Glutamatergic neuron (in vitro differentiated cells): ENCODE data around the gene APBB2. TPM values are rescaled to one million over a fixed set of nuclear protein-coding genes. Genes with fewer than 3 reads are reported as not detected.
A peak's percentile ranks its signal among the peaks of the same experiment; 100 is the strongest.

ENCODE experiments used
- DNase-seq: peaks from one replicate; pipeline ENCODE4 v3.0.0; 2022
- H3K27ac Mint-ChIP-seq: one replicate; pipeline ENCODE4 v1.8.0; 2020; ENCODE audit warnings: mild to moderate bottlenecking, mixed read lengths, inconsistent platforms; ENCODE audit not compliant: unreplicated experiment
- H3K27me3 Mint-ChIP-seq: one replicate; pipeline ENCODE4 v1.8.0; 2020; ENCODE audit warnings: mild to moderate bottlenecking, moderate library complexity, mixed read lengths, inconsistent platforms; ENCODE audit not compliant: unreplicated experiment
- H3K36me3 Mint-ChIP-seq: one replicate; pipeline ENCODE4 v1.8.0; 2020; ENCODE audit warnings: mild to moderate bottlenecking, mixed read lengths, inconsistent platforms; ENCODE audit not compliant: unreplicated experiment
- H3K4me1 Mint-ChIP-seq: one replicate; pipeline ENCODE4 v1.8.0; 2020; ENCODE audit warnings: mild to moderate bottlenecking, low read depth, mixed read lengths, inconsistent platforms; ENCODE audit not compliant: unreplicated experiment
- H3K4me3 Mint-ChIP-seq: one replicate; pipeline ENCODE4 v1.8.0; 2020; ENCODE audit warnings: mild to moderate bottlenecking, mixed read lengths, inconsistent platforms; ENCODE audit not compliant: unreplicated experiment
- H3K9me3 Mint-ChIP-seq: one replicate; pipeline ENCODE4 v1.8.0; 2020; ENCODE audit warnings: mild to moderate bottlenecking, moderate library complexity, mixed read lengths, inconsistent platforms; ENCODE audit not compliant: unreplicated experiment
- total RNA-seq: library from RNA; stranded (reverse); fragmentation: NEBNext Ultra II Directional; extraction: Animal tissue kit (Norgen Biotek cat#: 25700); gene quantifications from one replicate; pipeline ENCODE4 v1.2.1, GENCODE V29; 2021; ENCODE audit not compliant: unreplicated experiment
- TF ChIP-seq, protein P1 (sequence below): fragments of 200-600 bp; sonication (generic); IDR thresholded peaks from one replicate; pipeline ENCODE4 v1.5.0; 2021; ENCODE audit not compliant: partially characterized antibody, unreplicated experiment

APBB2 gene
- total RNA-seq, 1 donor from 2014 or later, result 117 TPM

DNA sequence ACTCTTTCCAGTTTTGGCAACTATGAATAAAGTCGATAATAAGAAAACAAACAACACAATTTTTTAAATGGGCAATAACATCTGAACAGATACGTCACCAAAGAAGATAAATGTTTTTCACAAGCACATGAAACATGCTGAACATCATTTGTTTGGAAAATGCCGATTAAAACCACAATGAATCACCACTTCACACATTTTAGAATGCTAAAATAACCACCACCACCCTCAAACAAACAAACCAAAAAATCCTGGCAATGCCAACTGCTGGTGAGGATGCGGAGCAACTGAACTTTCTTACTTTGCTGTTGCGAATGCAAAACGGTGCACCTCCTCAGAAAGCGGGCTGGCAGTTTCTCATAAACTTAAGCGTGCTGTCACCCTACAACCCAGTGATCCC is 348.6 kb downstream of the APBB2 start:
- DNase-seq, result no peak
- H3K4me1 Mint-ChIP-seq, result no peaks in the 10 kb centered on the region
- no peak overlapping the region for H3K4me3 Mint-ChIP-seq
- H3K27me3 Mint-ChIP-seq, result peaks cover 1% of the 10 kb centered on the region
- no peaks in the 10 kb centered on the region for H3K9me3 Mint-ChIP-seq
- TF ChIP-seq, protein P1, sequence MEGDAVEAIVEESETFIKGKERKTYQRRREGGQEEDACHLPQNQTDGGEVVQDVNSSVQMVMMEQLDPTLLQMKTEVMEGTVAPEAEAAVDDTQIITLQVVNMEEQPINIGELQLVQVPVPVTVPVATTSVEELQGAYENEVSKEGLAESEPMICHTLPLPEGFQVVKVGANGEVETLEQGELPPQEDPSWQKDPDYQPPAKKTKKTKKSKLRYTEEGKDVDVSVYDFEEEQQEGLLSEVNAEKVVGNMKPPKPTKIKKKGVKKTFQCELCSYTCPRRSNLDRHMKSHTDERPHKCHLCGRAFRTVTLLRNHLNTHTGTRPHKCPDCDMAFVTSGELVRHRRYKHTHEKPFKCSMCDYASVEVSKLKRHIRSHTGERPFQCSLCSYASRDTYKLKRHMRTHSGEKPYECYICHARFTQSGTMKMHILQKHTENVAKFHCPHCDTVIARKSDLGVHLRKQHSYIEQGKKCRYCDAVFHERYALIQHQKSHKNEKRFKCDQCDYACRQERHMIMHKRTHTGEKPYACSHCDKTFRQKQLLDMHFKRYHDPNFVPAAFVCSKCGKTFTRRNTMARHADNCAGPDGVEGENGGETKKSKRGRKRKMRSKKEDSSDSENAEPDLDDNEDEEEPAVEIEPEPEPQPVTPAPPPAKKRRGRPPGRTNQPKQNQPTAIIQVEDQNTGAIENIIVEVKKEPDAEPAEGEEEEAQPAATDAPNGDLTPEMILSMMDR, result no peak
- no peak overlapping the region for H3K27ac Mint-ChIP-seq
- no peaks in the 10 kb centered on the region for H3K36me3 Mint-ChIP-seq

GRCh38 chr4:40864531-40864930 is 349.8 kb downstream of the APBB2 start:
- no peak overlapping the region for H3K27ac Mint-ChIP-seq
- TF ChIP-seq, protein P1, result no peak
- H3K9me3 Mint-ChIP-seq, result no peaks in the 10 kb centered on the region
- peaks cover 1% of the 10 kb centered on the region for H3K27me3 Mint-ChIP-seq
- no peaks in the 10 kb centered on the region for H3K4me1 Mint-ChIP-seq
- no peaks in the 10 kb centered on the region for H3K36me3 Mint-ChIP-seq
- DNase-seq, result no peak
- no peak overlapping the region for H3K4me3 Mint-ChIP-seq

DNA sequence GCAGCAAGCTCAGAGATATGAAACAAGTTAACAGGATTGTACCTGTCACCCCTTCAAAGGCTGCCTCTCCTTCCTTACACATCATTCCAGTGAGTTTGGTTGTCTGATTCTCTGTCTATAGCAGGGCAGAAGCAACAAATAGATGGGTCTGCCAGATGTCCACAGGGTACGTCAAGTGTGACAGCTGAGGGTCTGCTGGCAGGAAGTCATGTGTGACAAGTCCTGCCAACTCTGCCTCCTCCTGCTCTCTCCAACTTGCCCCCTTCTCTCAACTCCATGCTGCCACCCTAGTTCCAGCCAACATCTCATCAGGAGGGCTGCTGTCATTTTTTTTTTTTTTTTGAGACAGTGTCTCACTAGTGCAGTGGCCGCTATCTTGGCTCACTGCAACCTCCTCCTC is 355.4 kb downstream of the APBB2 start:
- no peak for DNase-seq
- Mint-ChIP-seq H3K27ac (no peak overlapping the region), H3K4me1 (peaks cover 2% of the 10 kb centered on the region), H3K4me3 (no peak overlapping the region), H3K27me3 (no peaks in the 10 kb centered on the region), H3K36me3 (no peaks in the 10 kb centered on the region), H3K9me3 (peaks cover 5% of the 10 kb centered on the region)
- TF ChIP-seq, protein P1, result no peak

GRCh38 chr4:40857956-40858355 is 356.4 kb downstream of the APBB2 start:
- Mint-ChIP-seq H3K4me1 (peaks cover 2% of the 10 kb centered on the region), H3K36me3 (no peaks in the 10 kb centered on the region), H3K27ac (no peak overlapping the region), H3K27me3 (no peaks in the 10 kb centered on the region), H3K9me3 (peaks cover 8% of the 10 kb centered on the region), H3K4me3 (no peak overlapping the region)
- TF ChIP-seq, protein P1, result no peak
- no peak for DNase-seq

DNA sequence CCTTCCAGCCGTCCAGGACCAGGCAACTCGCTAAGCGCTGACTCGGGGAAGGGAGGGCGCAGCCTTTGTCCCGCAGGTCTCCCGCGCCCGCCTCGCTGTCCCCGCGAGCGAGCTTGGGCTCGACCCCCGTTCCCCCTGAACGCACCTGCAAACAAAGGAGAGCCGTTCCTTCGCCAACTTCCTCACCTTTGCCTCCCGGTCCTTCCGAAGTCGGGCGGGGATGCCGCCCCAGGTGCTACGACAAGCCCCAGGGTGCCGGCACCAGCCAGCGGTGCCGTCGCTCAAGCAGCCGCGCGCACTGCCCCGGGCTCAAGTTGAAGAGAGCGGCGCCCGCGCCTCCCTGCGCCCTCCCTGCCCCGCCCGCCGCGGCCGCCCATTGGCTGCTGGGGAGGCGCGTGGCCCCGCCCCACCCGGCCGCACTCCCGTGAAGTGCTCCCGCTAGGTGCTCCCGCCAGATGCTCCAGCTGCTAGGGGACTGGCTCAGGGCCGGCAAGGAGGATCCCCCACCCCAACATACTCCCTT is 357.4 kb downstream of the APBB2 start:
- H3K4me1 Mint-ChIP-seq, result peaks cover 2% of the 10 kb centered on the region
- H3K9me3 Mint-ChIP-seq, result peaks cover 8% of the 10 kb centered on the region
- peak overlapping the region; percentile 84 for H3K4me3 Mint-ChIP-seq
- TF ChIP-seq, protein P1, result no peak
- no peaks in the 10 kb centered on the region for H3K27me3 Mint-ChIP-seq
- no peaks in the 10 kb centered on the region for H3K36me3 Mint-ChIP-seq
- peak overlapping the region; percentile 82 for H3K27ac Mint-ChIP-seq
- DNase-seq, result peak; percentile 88
